IMR-90 (cell line): ENCODE measurements around the gene C1orf167.

Source experiments
- BHLHE40 ChIP-seq: fragments of 150-350 bp; IDR thresholded peaks from 2 replicates; pipeline ENCODE4 v1.6.1; 2016; ENCODE audit warnings: mild to moderate bottlenecking, low read depth, low read length
- CTCF ChIP-seq: conservative IDR thresholded peaks from 2 replicates; pipeline ENCODE4 v1.5.1; 2012; ENCODE audit warnings: mild to moderate bottlenecking, low read depth, low read length, improper control_type of control experiment
- MXI1 ChIP-seq: IDR thresholded peaks from 2 replicates; pipeline ENCODE4 v1.6.1; 2012; ENCODE audit warnings: low read depth, mild to moderate bottlenecking, low read length, moderate library complexity, borderline replicate concordance
- POLR2A ChIP-seq: IDR thresholded peaks from 2 replicates; pipeline ENCODE4 v1.6.1; 2012; ENCODE audit warnings: mild to moderate bottlenecking, low read depth, low read length
- SMC3 ChIP-seq: fragments of 150-350 bp; IDR thresholded peaks from 2 replicates; pipeline ENCODE4 v1.6.1; 2016; ENCODE audit warnings: low read depth, mild to moderate bottlenecking, antibody characterized with exemption, low read length, moderate library complexity

DNA sequence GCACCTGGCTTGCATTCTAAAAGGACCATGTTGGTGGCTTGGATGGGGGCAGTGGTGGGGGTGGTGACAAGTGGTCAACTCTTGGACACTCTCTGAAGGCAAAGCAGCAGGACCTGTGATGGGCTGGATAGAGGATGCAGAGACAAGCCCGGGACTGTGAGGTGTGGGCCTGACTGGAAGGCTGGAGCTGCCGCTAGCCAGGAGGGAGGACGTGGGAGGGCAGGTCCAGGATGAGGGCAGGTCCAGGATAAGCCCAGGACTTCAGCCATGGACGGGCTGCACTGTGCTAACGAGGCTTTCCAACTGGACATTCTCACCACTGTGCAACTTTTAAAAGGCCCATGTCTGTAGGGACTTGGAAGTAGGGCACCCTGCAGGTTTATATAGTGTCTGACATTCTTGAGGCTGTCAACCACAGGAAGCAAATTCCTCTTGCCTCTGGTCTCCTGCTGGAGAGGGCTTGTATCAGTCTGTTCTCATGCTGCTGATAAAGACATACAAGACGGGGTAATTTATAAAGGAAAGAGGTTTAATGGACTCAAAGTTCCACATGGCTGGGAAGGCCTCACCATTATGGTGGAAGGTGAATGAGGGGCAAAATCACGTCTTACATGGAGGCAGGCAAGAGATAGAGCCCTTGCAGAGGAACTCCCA is 8.3 kb upstream of the C1orf167 start:
- TF ChIP-seq POLR2A: no peak
- TF ChIP-seq MXI1: no peak
- TF ChIP-seq CTCF: no peak
- no peak for TF ChIP-seq SMC3
- TF ChIP-seq BHLHE40: no peak
